NCI-H2029 (cell line): Measurements from ENCODE around the gene PSMG2.
"Not testable (repeated sequence)": the region's sequence is repeated elsewhere in the genome, so short reads cannot be mapped to it uniquely, and the experiment has no call there.

Source experiments
- DNase-seq: peaks from one replicate; lab custom pipeline; 2025; lab: John Stamatoyannopoulos, UW

PSMG2 gene

DNA sequence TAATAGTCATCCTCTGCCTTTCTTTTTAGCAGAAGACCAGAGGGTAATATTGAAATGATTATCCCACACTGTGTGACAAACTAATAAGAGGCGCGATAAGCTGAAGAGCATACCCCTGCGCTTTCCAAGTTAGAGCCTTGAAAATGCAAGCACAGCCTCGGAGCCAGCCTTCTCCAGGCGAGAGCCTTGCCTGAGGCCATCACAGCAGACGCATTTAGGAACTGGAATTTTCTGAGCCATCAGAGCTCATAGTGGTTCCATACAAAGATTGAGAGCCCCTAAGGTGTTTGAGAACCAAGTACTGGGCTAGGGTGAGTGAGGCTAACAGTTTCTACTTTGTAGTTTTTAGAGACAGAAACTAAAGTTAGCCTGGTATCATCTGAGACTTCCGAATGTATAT is 19.9 kb downstream of the PSMG2 start:
- DNase-seq = no peak

DNA sequence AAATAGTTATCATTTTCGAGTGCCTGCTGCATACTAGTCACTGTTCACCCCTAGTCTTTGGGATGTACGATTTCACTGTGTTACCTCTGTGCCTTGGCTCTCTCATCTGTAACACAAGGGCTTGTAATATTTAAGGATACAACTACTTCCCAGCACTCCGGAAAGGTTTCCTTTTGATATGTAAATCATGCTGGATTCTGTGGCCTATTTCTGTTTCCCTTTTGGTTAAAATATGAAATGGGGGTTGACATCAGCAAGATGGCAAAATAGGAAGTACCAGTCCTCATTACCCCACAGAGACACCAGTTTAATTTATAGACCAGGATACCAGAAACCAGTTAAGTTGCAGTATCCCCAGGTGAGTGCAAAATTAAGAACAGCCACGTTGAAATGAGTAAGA is 23.5 kb downstream of the PSMG2 start:
- no peak for DNase-seq

DNA sequence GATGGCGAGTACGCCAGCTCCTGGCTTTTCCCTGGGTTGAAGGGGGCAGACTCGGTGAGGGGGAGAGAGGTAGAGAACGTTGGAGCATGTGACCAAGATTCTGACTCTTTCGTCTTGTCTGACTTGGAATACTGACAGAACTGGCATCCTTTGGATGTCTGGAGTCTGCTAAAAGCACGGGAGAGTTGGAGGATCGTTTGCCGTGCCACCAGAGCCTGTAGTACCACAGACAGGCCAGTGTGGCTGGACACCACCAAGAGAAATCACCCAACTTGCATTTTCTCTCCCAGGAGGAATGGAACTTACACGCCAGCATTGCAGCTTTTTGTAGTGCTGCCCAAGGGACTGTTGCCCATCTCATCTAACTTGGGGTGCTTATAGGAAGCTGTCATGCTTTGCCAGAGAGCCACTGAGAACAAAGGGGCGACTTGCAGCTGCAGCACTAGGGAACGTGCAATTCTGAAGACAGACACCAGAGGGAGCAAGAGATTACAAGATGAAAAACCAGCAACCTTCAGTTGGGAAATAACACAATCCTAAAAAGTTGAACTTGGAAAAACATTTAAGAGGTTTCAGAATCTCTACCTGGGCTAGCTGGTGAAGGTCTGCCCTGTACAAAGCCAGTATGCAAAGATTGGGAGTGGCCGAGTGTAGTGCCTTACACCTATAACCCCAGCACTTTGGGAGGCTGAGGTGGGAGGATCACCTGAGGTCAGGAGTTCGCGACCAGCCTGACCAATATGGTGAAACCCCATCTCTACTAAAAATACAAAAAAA is 24.1 kb downstream of the PSMG2 start:
- peak; percentile 16 for DNase-seq

DNA sequence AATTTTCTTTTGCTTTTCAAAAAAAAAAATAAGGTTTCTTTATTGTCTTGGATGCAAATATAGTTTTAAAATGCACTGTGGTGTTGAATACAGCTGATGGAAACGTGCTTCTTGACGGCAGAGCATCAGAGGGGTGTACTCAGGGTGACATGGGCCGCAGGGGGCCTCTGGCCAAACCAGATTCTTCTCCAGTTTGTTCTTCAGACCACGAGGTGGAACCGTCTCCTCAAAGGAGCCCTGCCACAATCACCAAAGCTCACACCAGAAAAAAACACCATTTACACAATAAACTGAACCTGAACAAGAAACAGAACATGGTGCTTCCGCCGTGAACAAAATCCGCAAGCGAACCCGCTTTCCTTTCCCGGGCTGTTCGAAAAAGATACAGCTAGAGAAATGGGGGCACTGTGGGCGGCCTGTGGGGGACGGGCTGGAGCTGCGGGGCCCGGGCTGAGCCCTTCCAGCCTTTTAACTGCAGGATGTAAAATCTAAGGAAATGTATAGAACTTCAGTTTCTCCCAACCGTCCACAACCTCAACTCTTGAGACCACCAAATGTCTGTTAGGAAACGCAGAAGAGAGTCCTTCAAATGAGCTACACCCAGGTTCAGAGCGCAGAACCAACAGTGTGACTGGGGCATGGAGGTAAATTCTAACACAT is 34.5 kb downstream of the PSMG2 start:
- no peak for DNase-seq

DNA sequence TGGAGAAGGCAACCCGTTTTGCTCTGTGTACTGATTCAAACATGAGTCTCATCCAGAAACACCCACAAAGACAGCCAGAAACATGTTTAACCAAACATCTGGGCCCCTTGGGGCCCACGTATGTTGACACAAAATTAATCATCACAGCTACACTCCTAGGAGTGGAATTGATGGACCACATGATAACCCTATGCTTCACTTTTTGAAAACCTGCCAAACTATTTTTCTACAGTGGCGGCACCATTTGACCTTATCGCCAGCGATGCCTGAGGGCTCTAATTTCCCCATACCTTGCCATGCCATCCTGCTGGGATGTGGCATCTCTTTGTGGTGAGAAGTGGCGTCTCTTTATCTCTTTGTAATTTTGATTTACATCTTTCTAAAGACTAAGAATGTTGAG is 38.5 kb downstream of the PSMG2 start:
- DNase-seq = no peak

DNA sequence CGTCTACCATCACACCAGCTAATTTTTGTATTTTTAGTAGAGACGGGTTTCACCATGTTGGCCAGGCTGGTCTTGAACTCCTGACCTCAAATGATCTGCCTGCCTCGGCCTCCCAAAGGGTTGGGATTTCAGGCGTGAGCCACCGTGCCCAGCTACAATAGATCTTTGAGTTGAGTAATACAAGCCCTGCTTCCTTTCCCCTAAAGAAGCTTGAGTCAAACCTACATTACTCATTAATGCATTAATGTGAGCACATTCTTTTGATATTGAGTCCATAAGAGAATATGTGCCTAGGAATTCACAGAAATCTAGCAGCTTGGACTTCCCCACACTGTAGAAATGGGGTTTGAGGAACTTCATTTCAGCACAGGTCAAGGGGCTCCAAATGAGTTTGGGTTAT is 39.6 kb downstream of the PSMG2 start:
- no peak for DNase-seq

DNA sequence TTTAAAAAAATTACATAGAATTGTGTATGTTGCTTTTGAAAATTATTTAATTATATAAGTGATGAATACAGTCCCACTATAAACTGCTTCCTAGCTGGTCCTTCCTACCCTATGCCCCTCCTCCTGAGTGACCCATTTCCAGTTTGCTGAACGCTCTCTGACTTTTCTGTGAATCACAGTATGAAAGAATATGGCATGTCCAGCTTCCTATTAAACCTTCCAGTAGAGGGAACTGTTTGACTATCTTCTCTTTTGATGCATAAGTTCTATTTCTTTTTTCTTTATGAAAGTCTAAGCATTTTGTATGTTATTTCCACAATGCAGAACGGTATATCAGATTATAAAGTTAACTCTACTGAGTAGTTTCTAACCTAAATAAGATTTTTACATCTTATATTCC is 41.3 kb downstream of the PSMG2 start:
- no peak for DNase-seq

DNA sequence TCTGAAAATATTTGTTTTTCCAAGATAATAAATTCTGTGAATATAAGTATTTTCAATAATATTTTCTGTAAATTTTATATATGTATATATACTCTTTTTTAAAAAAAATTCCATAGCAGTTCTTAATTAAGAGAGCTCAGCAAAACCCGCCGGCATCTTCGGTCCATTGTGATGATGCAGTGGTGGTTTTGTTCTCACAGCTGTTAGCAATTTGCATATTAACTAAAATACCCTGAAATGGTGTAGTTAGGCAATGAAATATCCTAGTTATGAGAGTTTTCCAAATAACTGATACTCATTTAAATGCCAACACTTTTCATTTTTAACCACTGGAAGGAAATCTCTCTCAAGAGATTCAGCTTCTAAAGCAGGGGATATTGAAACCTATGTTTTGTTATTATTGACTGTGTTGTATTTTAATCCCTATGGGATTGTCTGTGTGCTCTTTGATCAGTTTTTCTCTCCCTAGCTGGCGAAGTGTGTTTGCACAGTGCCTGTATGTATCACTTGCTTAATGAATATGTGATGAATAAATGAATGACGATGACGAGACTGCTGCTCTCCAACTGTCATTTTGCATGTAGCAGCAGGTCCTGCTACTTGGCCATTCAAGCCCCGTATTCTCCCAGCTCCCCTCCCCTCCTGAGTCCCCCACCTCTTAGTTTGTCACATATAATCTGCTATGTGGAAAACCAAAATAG is 42.4 kb downstream of the PSMG2 start:
- no peak for DNase-seq

DNA sequence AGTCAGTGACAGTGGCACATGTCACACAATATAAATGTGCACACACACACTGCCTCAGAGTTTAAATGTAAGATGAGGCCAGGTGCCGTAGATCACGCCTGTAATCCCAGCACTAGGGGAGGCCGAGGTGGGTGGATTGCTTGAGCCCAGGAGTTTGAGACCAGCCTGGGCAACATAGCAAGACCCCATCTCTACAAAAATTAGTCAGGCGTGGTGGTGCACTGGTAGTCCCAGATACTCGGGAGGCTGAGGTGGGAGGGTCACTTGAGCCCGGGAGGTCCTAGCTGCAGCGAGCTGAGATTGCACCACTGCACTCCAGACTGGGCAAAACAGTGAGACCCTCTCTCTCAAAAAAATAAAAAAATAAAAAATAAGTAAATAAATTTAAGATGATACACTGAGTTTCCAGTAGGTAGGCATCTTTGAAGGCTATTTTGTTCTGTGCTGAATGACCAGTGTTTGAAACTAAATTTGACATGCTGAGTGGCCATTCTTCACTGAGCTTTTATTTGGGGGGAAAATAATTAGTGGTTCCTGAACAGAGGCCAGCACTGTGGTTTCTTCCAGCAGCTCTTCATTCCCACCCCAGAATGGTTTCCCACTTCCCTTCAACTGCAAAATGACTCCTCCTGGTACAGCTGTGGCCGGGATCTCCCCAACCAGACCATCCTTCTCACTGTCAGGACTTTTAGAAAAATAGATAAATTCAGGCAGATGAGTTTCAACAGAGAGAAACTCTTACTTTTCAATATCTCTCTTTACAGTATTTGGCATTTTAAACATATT is 44.9 kb downstream of the PSMG2 start:
- no peak for DNase-seq

DNA sequence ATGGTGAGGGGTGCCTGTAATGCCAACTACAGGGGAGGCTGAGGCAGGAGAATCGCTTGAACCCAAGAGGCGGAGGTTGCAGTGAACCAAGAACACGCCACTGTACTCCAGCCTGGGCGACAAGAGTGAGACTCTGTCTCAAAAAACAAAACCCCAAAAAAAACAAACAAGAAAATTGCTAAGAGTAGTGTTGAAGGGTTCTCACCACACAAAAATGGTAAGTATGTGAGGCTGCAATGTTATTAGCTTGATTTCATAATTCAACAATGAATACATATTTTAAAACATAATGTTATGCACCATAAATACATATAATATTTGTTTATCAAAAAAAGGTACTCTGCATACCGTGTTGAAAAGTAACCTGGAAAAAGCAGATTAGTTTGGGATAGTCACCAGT is 45.8 kb downstream of the PSMG2 start:
- DNase-seq = no peak

DNA sequence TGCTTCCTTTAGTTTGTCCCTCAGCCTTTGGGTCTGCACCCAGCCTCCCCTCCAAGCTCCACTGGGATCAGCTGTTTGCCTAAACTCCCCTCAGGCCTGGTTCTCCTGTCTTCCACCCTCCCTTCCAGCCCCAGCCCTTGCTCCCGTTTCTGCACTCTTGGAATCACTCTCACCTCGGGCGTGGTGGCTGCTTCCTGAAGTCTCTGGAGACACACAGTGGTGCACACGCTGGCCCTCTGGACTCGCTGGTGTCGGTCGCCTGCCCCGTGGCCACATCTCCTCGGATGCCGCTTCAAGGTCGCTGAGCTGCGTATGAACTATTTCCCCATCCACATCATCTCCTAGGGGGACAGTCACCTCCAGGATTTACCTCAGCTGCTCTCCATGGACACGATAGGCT is 46.3 kb downstream of the PSMG2 start:
- DNase-seq = no peak

DNA sequence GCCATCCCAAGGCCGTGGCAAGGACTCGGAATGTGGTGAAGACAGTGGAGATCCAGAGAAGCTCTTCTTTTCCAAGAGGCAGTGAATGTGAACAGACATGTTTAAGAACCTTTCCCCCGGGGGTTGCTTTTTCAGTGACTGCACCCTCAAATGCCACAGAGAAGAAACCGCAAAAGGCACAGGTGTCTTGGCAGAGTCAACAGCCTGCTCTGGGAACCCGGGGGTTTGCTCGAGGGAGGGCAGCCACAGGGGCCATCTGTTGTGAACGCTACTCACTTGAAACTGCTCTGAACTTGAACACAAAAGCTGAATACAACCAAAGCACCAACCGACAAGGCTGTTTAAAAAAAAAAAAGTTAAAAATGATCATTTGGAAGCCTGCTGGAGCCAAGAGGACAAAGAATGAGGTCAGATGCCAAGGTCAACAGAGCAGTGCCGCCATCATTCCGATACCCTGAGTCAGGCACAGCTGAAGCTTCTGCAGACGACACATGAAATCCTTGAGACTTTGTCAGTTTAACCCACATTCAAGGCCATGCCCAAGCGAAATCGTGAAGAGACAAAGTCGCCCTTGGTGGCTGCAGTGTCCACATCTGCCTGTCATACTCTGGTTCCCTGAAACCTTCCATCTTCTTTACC is 47.4 kb downstream of the PSMG2 start:
- DNase-seq = no peak

DNA sequence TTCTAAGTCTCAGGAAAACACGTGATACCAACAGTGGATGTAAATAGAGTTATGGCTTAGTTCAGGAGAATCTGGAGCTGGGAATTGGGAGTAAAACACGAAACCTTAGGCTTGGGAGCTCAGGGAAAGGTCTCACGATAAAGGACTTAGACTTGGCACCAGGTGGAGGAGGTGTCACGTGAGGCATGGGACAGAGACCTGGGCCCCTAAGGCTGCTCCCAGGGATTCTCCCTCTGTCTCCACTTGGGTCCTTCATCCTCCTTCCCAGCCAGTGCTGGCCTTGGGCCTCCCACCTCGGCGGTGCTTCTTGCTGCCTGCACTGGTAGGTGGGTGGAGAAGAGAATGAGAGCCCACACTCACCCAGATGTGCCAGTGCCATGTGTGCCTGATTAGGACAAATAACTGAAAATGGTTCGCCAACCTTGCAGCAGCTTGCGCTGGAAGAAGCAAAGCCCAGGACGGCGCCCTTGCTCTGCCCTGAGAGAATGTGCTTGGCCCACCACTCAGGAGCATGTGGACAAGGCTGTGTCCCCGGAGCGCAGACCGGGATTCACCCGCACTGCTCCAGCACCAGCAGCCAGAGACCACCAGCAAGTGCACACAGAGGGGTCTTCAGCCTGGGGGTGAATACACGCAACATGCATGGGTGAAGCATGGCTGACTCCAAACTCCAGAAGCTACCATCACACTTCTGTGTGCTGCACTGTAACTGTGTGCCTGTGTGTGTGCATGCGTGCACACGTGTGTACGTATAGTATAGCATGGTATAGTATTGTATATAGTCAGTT is 48.1 kb downstream of the PSMG2 start:
- DNase-seq = no peak

DNA sequence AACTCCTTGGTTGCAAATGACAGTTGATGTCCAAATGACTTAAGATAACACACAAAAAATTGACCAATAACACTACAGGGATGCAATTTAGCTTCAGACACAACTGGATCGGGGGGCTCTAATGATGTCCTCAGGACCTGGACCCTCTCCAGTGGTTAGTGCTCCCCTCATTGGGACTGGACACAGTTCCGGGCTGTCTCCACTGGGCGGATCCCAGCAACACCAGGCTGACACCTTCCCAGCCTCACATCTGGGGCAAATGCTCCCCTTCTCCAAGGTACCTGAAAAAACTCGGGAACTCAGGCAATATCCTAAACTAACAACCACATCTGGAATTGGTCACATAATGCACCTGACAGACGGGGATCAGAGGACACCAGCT is 48.7 kb downstream of the PSMG2 start:
- no peak for DNase-seq

DNA sequence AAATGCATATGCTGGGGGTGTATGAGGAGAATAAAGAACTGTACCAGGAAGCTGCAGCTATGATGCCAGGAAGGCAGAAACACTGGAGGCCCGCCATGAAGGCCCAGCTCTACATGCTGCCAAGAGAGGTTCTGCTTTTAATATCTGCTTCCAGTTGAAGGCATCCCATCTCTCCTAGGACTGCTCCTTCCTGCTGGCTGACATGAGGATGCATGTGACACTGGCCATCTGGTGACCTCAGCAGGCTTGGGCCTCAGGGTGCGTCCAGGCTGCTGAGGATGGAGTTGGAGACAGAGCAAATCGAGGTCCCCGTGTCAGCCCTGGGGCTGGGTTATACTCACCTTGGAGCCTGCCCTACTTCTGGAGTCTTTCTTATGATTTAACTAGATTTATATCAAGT is 49.0 kb downstream of the PSMG2 start:
- no peak for DNase-seq

DNA sequence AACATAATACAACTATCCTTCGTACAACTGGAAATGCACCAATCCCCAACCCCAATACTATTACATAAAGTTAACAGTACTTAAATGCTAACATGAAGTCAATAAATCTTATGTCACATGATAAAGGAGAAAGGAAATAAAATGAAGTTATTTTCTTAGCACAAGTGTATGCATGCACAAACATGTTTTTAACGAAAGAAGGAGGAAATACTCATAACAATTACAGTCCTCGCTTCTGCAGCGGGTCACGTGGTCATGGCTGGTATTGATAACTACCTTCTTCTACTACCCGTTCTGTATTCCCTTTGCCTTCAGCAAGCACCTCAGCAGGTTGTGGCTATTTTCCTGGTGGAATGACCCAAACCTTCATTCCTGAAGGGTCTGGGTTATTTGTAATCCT is 51.7 kb downstream of the PSMG2 start:
- DNase-seq = no peak

DNA sequence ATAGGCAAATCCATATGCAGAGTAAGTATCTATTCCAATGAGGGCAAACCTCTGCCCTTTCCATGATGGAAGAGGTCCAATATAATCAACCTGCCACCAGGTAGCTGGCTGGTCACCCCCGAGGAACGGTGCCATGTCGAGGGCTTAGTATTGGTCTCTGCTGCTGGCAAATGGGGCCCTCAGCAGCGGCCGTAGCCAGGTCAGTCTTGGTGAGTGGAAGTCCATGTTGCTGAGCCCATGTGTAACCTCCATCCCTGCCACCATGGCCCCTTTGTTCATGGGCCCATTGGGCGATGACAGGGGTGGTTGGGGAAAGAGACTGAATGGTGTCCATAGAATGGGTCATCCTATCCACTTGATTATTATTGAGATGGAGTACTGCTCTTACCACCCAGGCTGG is 52.8 kb downstream of the PSMG2 start:
- not testable (repeated sequence) for DNase-seq

DNA sequence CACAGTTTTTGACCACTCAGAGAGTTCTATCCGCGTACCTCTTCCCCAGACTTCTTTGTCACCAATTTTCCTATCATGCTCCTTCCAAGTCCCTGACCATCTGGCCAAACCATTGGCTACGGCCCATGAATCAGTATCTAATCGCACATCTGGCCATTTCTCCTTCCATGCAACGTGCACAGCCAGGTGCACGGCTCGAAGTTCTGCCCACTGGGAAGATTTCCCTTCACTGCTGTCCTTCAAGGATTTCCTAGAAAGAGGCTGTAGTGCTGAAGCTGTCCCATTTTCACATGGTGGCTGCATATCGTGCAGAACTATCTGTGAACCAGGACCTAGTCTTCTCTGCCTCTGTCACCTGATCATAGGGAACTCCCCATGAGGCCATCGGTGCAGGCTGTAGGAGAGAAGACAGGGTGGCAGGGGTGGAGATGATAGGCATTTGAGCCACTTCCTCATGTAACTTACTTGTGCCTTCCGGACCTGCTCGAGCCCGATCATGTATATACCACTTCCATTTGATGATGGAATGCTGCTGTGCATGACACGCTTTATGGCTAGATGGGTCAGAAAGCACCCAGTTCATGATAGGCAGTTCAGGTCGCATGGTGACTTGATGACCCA is 53.9 kb downstream of the PSMG2 start:
- not testable (repeated sequence) for DNase-seq

DNA sequence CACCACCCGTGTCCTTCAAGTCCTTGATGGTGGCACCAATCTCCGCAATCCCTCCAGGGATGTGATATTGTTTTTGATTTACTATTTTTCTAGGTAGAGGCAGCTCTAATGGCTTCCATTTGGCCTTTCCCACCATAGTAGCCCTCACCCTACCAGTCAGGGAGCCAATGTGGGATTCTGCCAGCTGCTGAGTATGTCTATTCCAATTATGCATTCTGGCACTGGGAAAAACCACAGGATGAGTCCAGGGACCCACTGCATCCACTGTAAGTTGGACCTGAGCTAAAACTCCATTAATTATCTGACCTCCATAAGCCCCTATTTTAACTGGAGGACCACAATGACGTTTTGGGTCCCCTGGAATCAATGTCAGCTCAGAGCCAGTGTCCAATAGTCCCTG is 55.7 kb downstream of the PSMG2 start:
- DNase-seq = not testable (repeated sequence)

DNA sequence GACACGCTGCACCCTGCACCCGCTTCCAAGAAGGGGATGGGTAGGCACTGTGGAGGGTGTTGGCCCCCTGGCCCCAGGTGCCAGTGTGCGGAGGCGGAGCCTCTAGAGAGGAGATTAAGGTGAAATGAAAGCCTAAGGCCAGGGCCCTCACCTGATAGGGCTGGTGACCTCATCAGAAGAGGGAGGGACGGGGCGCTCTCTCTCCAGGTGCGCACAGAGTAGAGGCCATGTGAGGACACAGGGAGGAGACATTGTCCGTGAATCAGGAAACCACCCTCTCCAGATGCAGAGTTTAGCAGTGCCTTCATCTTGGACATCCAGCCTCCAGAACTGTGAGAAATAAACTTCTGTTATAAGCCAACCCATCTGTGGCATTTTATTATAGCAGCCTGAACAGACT is 62.3 kb downstream of the PSMG2 start:
- peak; percentile 75 for DNase-seq

DNA sequence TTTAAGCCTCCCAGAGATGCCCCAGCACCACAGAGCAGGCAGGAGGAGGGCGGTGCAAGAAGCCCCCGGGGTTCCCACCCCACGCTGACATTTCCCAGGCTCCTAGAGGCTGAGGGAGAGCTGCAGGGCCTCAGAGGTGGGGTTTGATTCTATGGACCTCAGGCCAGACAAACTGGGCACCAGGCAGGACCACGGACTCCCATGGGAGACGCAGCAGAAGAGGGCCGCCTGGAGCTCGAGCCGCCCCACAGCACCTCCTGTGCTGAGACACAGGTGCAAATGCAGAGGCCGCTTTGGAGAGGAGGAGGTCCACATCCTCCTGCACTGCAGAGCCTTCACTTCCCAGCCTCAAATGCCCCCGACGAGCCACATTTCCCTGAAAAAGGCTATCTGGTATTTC is 62.7 kb downstream of the PSMG2 start:
- no peak for DNase-seq
